Measurements from ENCODE around the gene ZBTB20. TPM values are rescaled to one million over a fixed set of nuclear protein-coding genes. Genes with fewer than 3 reads are reported as not detected.

ZBTB20 gene
- total and polyA plus RNA-seq, 4 donors = 0.74 to 77.1 (median 27.9) TPM

GRCh38 chr3:114563720-114564119 is 583.4 kb downstream of the ZBTB20 start:
- Histone ChIP-seq H3K9ac (ENCODE audit: insufficient read depth in 1 of 2, low read length in 2 of 2) (no peak overlapping the region), H3K4me1 (ENCODE audit: control insufficient read depth in 5 of 5, insufficient read depth in 5 of 5, low read length in 5 of 5) (peaks cover 6 to 22% (median 10%) of the 10 kb centered on the region in 5 donors), H3K27me3 (ENCODE audit: control insufficient read depth in 3 of 3, insufficient read depth in 3 of 3, low read length in 2 of 3) (no peaks in the 10 kb centered on the region), H3K4me3 (no peak overlapping the region), H3K36me3 (ENCODE audit: control insufficient read depth in 4 of 4, insufficient read depth in 4 of 4, low read length in 4 of 4) (no peaks in the 10 kb centered on the region), H3K27ac (ENCODE audit: low read depth in 1 of 2, low read length in 1 of 2) (no peak overlapping the region), H3K9me3 (ENCODE audit: control insufficient read depth in 4 of 4, insufficient read depth in 3 of 4, low read length in 3 of 4) (no peaks in the 10 kb centered on the region)
- DNase-seq (no peak), ATAC-seq (ENCODE audit: insufficient read depth, low FRiP score) (no peak)
- WGBS, 2 donors = 96 to 100% methylated on average over 2 of the region's 2 CpGs
- TF ChIP-seq CTCF (IDR thresholded peaks at IDR 0.05; ENCODE audit: control extremely low read depth, extremely low read depth) = no peak

GRCh38 chr3:114562557-114562956 is 584.5 kb downstream of the ZBTB20 start:
- Histone ChIP-seq H3K9me3 (ENCODE audit: control insufficient read depth in 4 of 4, insufficient read depth in 3 of 4, low read length in 3 of 4) (no peaks in the 10 kb centered on the region), H3K9ac (ENCODE audit: insufficient read depth in 1 of 2, low read length in 2 of 2) (no peak overlapping the region), H3K27ac (ENCODE audit: low read depth in 1 of 2, low read length in 1 of 2) (no peak overlapping the region), H3K27me3 (ENCODE audit: control insufficient read depth in 3 of 3, insufficient read depth in 3 of 3, low read length in 2 of 3) (no peaks in the 10 kb centered on the region), H3K4me3 (no peak overlapping the region), H3K4me1 (ENCODE audit: control insufficient read depth in 5 of 5, insufficient read depth in 5 of 5, low read length in 5 of 5) (peaks cover 4 to 21% (median 7%) of the 10 kb centered on the region in 5 donors), H3K36me3 (ENCODE audit: control insufficient read depth in 4 of 4, insufficient read depth in 4 of 4, low read length in 4 of 4) (no peaks in the 10 kb centered on the region)
- 73 to 82% methylated on average over 2 of the region's 2 CpGs for WGBS, 2 donors
- TF ChIP-seq CTCF (IDR thresholded peaks at IDR 0.05; ENCODE audit: control extremely low read depth, extremely low read depth) = no peak
- no peak for ATAC-seq (ENCODE audit: insufficient read depth, low FRiP score)
- peak in 1 of 3 donors; percentile 23 for DNase-seq

- 70 to 86% methylated on average over 4 of the region's 4 CpGs for WGBS, 2 donors
- Histone ChIP-seq H3K9me3 (ENCODE audit: control insufficient read depth in 4 of 4, insufficient read depth in 3 of 4, low read length in 3 of 4) (no peaks in the 10 kb centered on the region), H3K4me1 (ENCODE audit: control insufficient read depth in 5 of 5, insufficient read depth in 5 of 5, low read length in 5 of 5) (peaks cover 0 to 18% (median 0%) of the 10 kb centered on the region in 5 donors), H3K36me3 (ENCODE audit: control insufficient read depth in 4 of 4, insufficient read depth in 4 of 4, low read length in 4 of 4) (no peaks in the 10 kb centered on the region), H3K27ac (ENCODE audit: low read depth in 1 of 2, low read length in 1 of 2) (peak overlapping the region in 1 of 2 donors; percentile 74), H3K9ac (ENCODE audit: insufficient read depth in 1 of 2, low read length in 2 of 2) (no peak overlapping the region), H3K27me3 (ENCODE audit: control insufficient read depth in 3 of 3, insufficient read depth in 3 of 3, low read length in 2 of 3) (no peaks in the 10 kb centered on the region), H3K4me3 (no peak overlapping the region)
- DNase-seq (no peak), ATAC-seq (ENCODE audit: insufficient read depth, low FRiP score) (peak; percentile 72)
- TF ChIP-seq CTCF (IDR thresholded peaks at IDR 0.05; ENCODE audit: control extremely low read depth, extremely low read depth) = no peak
These were observed 588.8 kb downstream of the ZBTB20 start for GRCh38 chr3:114558271-114558670.

GRCh38 chr3:114557791-114558190 is 589.3 kb downstream of the ZBTB20 start:
- no peak for TF ChIP-seq CTCF (IDR thresholded peaks at IDR 0.05; ENCODE audit: control extremely low read depth, extremely low read depth)
- ATAC-seq (ENCODE audit: insufficient read depth, low FRiP score) = no peak

More at GRCh38 chr3:114557791-114558190, 589.3 kb downstream of the ZBTB20 start:
- Histone ChIP-seq H3K4me1 (ENCODE audit: control insufficient read depth in 5 of 5, insufficient read depth in 5 of 5, low read length in 5 of 5) (peaks cover 0 to 18% (median 0%) of the 10 kb centered on the region in 5 donors), H3K4me3 (no peak overlapping the region), H3K36me3 (ENCODE audit: control insufficient read depth in 4 of 4, insufficient read depth in 4 of 4, low read length in 4 of 4) (no peaks in the 10 kb centered on the region), H3K9me3 (ENCODE audit: control insufficient read depth in 4 of 4, insufficient read depth in 3 of 4, low read length in 3 of 4) (no peaks in the 10 kb centered on the region), H3K27ac (ENCODE audit: low read depth in 1 of 2, low read length in 1 of 2) (peak overlapping the region in 1 of 2 donors; percentile 74), H3K9ac (ENCODE audit: insufficient read depth in 1 of 2, low read length in 2 of 2) (no peak overlapping the region), H3K27me3 (ENCODE audit: control insufficient read depth in 3 of 3, insufficient read depth in 3 of 3, low read length in 2 of 3) (no peaks in the 10 kb centered on the region)
- DNase-seq = no peak
